WTC11 (cell line): ENCODE results near the gene TIE1. TPM values are rescaled to one million over a fixed set of nuclear protein-coding genes. Genes with fewer than 3 reads are reported as not detected.
A peak's percentile ranks its signal among the peaks of the same experiment; 100 is the strongest.

ENCODE experiments used
- ATAC-seq: fragments of 200-7000 bp; cut with Tn5 transposase; 2 replicates; pipeline ENCODE4 v1.10.0; 2021; ENCODE audit warnings: mild to moderate bottlenecking, moderate library complexity
- CTCF ChIA-PET: fragments of 300-600 bp; sonication (Branson Sonifier 250); formaldehyde crosslinking; loops from one replicate; lab custom pipeline; 2021; ENCODE audit warnings: antibody characterized with exemption; lab: Charles Lee
- POLR2A ChIA-PET: fragments of 350-600 bp; sonication (Branson Sonifier 250); formaldehyde crosslinking; loops from one replicate; lab custom pipeline; 2021; ENCODE audit warnings: antibody characterized with exemption; lab: Charles Lee
- DNase-seq: peaks from one replicate; pipeline ENCODE4 v3.0.0; 2021; ENCODE audit warnings: low spot score
- H3K27ac Mint-ChIP-seq: 2 replicates; pipeline ENCODE4 v1.8.0; 2021; ENCODE audit warnings: mixed read lengths
- H3K27me3 Mint-ChIP-seq: 2 replicates; pipeline ENCODE4 v1.8.0; 2021; ENCODE audit warnings: low read depth, mild to moderate bottlenecking, moderate library complexity, mixed read lengths
- H3K36me3 Mint-ChIP-seq: 2 replicates; pipeline ENCODE4 v1.8.0; 2021; ENCODE audit warnings: mixed read lengths
- H3K4me1 Mint-ChIP-seq: 2 replicates; pipeline ENCODE4 v1.8.0; 2022; ENCODE audit warnings: mixed read lengths
- H3K4me3 Mint-ChIP-seq: 2 replicates; pipeline ENCODE4 v1.8.0; 2021; ENCODE audit warnings: mild to moderate bottlenecking, moderate library complexity, mixed read lengths
- H3K9me3 Mint-ChIP-seq: 2 replicates; pipeline ENCODE4 v1.8.0; 2021; ENCODE audit warnings: mixed read lengths
- ARID4B ChIP-seq: sonication (generic); formaldehyde crosslinking; IDR thresholded peaks from 2 replicates; pipeline ENCODE4 v1.8.0; 2023; ENCODE audit warnings: missing genetic modification reagents, mild to moderate bottlenecking, borderline replicate concordance
- ATF2 ChIP-seq: sonication (generic); formaldehyde crosslinking; IDR thresholded peaks from 2 replicates; pipeline ENCODE4 v1.8.1; 2022; ENCODE audit warnings: low read depth, missing genetic modification reagents, borderline replicate concordance
- ATF6 ChIP-seq: sonication (generic); formaldehyde crosslinking; IDR thresholded peaks from 2 replicates; pipeline ENCODE4 v1.8.1; 2023; ENCODE audit warnings: mild to moderate bottlenecking, missing genetic modification reagents
- FOXP1 ChIP-seq: sonication (generic); formaldehyde crosslinking; IDR thresholded peaks from 2 replicates; pipeline ENCODE4 v1.8.0; 2022; ENCODE audit warnings: missing genetic modification reagents, mild to moderate bottlenecking, moderate library complexity, borderline replicate concordance
- FOXP4 ChIP-seq: sonication (generic); formaldehyde crosslinking; IDR thresholded peaks from 2 replicates; pipeline ENCODE4 v1.8.0; 2022; ENCODE audit warnings: mild to moderate bottlenecking, missing genetic modification reagents
- GABPB1 ChIP-seq: sonication (generic); formaldehyde crosslinking; IDR thresholded peaks from 2 replicates; pipeline ENCODE4 v1.8.1; 2023; ENCODE audit warnings: mild to moderate bottlenecking, missing genetic modification reagents
- HMGXB4 ChIP-seq: sonication (generic); formaldehyde crosslinking; IDR thresholded peaks from 2 replicates; pipeline ENCODE4 v1.8.1; 2023; ENCODE audit warnings: mild to moderate bottlenecking, moderate library complexity, missing genetic modification reagents
- IRF1 ChIP-seq: sonication (generic); formaldehyde crosslinking; IDR thresholded peaks from 2 replicates; pipeline ENCODE4 v1.8.0; 2023; ENCODE audit warnings: missing genetic modification reagents
- IRF2 ChIP-seq: sonication (generic); formaldehyde crosslinking; IDR thresholded peaks from 2 replicates; pipeline ENCODE4 v1.8.0; 2022; ENCODE audit warnings: low read depth, missing genetic modification reagents, borderline replicate concordance
- JUN ChIP-seq: sonication (generic); formaldehyde crosslinking; IDR thresholded peaks from 2 replicates; pipeline ENCODE4 v1.8.0; 2023; ENCODE audit warnings: mild to moderate bottlenecking, missing genetic modification reagents
- MXD4 ChIP-seq: fragments of 250-450 bp; sonication (Bioruptor Pico); IDR thresholded peaks from 2 replicates; pipeline ENCODE4 v1.8.0; 2021; ENCODE audit warnings: mild to moderate bottlenecking, moderate library complexity, borderline replicate concordance
- NFYB ChIP-seq: sonication (generic); formaldehyde crosslinking; conservative IDR thresholded peaks from 2 replicates; pipeline ENCODE4 v1.8.0; 2022; ENCODE audit warnings: low read depth, missing genetic modification reagents
- NR3C1 ChIP-seq: sonication (generic); formaldehyde crosslinking; conservative IDR thresholded peaks from 2 replicates; pipeline ENCODE4 v1.8.1; 2023; ENCODE audit warnings: low read depth, mild to moderate bottlenecking, missing genetic modification reagents
- PRDM15 ChIP-seq: sonication (generic); formaldehyde crosslinking; IDR thresholded peaks from 2 replicates; pipeline ENCODE4 v1.8.0; 2022; ENCODE audit warnings: missing genetic modification reagents
- RELA ChIP-seq: sonication (generic); formaldehyde crosslinking; IDR thresholded peaks from 2 replicates; pipeline ENCODE4 v1.8.1; 2022; ENCODE audit warnings: missing genetic modification reagents, mild to moderate bottlenecking, borderline replicate concordance
- TCF7 ChIP-seq: sonication (generic); formaldehyde crosslinking; IDR thresholded peaks from 2 replicates; pipeline ENCODE4 v1.8.0; 2022; ENCODE audit warnings: mild to moderate bottlenecking, low read depth, missing genetic modification reagents, moderate library complexity
- ZNF512 ChIP-seq: sonication (generic); formaldehyde crosslinking; IDR thresholded peaks from 2 replicates; pipeline ENCODE4 v1.8.1; 2022; ENCODE audit warnings: missing genetic modification reagents, borderline replicate concordance
- ZNF671 ChIP-seq: fragments of 250-450 bp; sonication (Bioruptor Pico); IDR thresholded peaks from 2 replicates; pipeline ENCODE4 v1.8.0; 2021; ENCODE audit warnings: mild to moderate bottlenecking
- total RNA-seq: library from RNA; stranded (reverse); gene quantifications from 3 replicates; pipeline ENCODE4 v1.2.3, GENCODE V29; 2021

The TIE1 gene
- total RNA-seq, 1 experiment from 2014 or later, result 2.5 TPM

GRCh38 chr1:43294761-43295160, 6.0 kb upstream of the TIE1 start (continued):
- no peak for TF ChIP-seq ARID4B (CRISPR knock-in tag)
- TF ChIP-seq ATF6 (CRISPR knock-in tag), result no peak
- TF ChIP-seq TCF7 (CRISPR knock-in tag), result no peak
- no peak for TF ChIP-seq ZNF671 (CRISPR knock-in tag)
- TF ChIP-seq FOXP4, result no peak
- no peak for TF ChIP-seq NFYB (CRISPR knock-in tag)
- TF ChIP-seq IRF1 (CRISPR knock-in tag), result no peak
- TF ChIP-seq NR3C1 (CRISPR knock-in tag), result no peak
- TF ChIP-seq ZNF512, result no peak

- Mint-ChIP-seq H3K27ac (peak overlapping the region; percentile 54), H3K4me1 (peaks cover 42% of the 10 kb centered on the region), H3K27me3 (no peaks in the 10 kb centered on the region), H3K9me3 (no peaks in the 10 kb centered on the region), H3K4me3 (no peak overlapping the region), H3K36me3 (no peaks in the 10 kb centered on the region)
- ATAC-seq (no peak), DNase-seq (no peak)
- ChIA-PET POLR2A (interaction anchor here (0.9 to 1.2 kb wide), 3 partner anchors 11 to 62 kb away, joined by 4 read pairs; partner anchors contain the start of genes C1orf210 and CDC20), CTCF (interaction anchor here (1.4 to 2.4 kb wide), 2 partner anchors 62 to 639 kb away, joined by 4 to 12 read pairs; partner anchors contain the start of gene CDC20)
- TF ChIP-seq MXD4 (CRISPR knock-in tag) (no peak), IRF2 (CRISPR knock-in tag) (no peak), RELA (no peak), HMGXB4 (no peak), ATF2 (CRISPR knock-in tag) (no peak), JUN (CRISPR knock-in tag) (no peak), FOXP1 (CRISPR knock-in tag) (no peak), PRDM15 (CRISPR knock-in tag) (no peak), GABPB1 (CRISPR knock-in tag) (no peak)
Measured at GRCh38 chr1:43296207-43296606, 4.6 kb upstream of the TIE1 start.
